Measurements from ENCODE around the gene RXRA. TPM values are rescaled to one million over a fixed set of nuclear protein-coding genes. Genes with fewer than 3 reads are reported as not detected.

RXRA gene
- total RNA-seq, 1 experiment from 2014 or later = 19.1 TPM

DNA sequence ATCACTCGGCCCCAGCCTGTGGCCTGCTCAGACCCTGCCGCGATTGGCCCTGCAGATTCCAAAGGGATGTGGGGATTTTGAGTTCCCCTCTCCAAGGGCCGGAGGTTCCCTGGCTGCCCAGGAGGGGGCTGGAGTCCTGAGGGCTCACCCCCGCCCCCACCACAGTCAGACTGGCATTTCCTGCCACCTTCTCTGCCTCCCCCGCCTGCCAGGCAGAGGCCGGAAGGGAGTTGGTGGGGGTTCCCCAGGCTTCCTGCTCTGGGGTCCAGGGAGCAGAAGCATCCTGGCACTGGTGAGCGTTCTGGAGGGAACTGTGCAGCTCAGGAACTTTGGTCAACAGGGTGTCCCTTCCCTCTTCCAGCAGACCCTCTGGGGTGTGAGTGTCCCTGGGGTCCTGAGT lies 70.6 kb downstream of the RXRA start:
- DNase-seq (ENCODE audit: low read depth) = peak; percentile 70

DNA sequence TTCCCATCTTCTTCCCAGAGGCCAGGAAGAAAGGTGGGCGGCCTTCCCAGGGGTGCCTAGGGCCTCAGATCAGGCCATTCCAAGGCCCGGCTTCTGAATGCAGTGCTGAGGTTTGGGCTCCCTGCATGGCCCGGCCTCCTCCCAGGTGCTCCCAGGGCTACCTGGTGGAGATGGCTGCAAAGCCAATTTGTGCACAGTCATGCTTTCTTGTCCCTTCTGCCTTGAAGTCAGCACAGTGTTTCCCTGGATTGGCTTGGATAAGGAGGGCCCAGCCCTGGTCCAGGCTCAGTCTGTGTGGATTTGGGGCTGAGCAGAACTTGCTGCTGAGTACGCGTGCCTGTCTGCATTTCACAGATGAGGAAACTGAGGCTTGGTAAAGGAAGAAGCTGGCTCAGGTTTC lies 72.5 kb downstream of the RXRA start:
- DNase-seq (ENCODE audit: low read depth) = no peak

DNA sequence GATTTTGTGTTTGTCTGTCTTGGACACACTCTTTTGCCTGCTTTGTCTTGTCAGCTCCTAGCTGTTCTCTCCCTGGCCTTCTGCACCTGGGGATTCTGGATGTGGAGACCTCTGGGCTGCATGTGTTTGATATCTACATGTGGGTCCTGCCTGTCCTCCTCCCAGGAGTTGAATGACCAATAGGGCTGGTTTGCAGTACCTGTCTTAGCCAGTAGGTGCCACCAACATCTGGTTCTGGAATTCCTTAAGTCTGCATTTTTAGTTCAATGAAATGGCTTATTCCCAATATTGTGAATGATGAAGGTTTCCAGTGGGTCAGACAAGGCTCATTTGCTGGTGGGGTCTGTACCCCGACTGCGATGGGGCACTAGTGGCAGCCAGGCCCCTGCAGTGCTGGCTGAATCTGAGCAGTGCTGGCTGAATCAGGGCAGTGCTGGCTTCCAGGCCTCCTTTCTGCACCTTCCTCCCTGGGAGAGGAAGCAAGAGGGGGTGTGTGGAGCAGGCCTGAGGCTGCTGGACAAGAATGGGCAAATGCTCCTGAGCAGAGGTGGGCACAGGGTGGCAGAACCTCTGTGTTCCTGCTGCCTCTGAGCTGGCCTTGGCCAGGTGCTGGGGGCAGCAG lies 73.3 kb downstream of the RXRA start:
- peak; percentile 55 for DNase-seq (ENCODE audit: low read depth)

DNA sequence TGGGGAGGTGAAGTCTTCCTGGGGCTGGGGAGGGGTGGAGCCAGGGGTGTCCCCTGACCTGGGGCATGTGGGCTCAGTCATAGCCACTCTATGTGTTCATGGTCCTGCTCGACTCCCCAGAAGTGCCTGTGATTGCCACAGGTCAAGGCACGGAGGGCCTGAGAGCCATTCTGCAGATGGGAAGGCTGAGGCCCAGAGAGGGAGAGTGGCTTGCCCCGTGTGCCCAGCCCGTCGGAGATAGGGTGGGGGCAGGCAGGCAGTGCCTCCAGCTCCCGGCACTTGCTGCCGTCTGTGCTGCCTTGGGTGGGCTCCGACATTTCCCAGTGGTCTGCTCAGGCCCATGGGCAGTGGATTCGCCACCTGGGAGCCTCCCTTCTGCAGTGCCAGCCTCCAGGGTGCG lies 74.0 kb downstream of the RXRA start:
- no peak for DNase-seq (ENCODE audit: low read depth)

DNA sequence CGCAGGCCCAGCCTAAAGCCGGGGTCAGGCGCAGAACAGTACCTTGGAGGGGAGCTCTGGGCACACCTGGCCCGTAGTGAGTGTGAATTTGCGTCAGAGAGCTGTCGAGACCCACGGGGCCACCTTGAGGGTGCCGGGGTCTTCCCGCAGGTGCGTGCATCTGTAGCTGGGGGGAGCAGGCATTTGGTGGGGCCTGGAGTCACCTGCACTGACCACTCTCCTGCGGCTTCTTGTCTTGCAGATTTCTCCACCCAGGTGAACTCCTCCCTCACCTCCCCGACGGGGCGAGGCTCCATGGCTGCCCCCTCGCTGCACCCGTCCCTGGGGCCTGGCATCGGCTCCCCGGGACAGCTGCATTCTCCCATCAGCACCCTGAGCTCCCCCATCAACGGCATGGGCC lies 75.1 kb downstream of the RXRA start:
- no peak for DNase-seq (ENCODE audit: low read depth)

DNA sequence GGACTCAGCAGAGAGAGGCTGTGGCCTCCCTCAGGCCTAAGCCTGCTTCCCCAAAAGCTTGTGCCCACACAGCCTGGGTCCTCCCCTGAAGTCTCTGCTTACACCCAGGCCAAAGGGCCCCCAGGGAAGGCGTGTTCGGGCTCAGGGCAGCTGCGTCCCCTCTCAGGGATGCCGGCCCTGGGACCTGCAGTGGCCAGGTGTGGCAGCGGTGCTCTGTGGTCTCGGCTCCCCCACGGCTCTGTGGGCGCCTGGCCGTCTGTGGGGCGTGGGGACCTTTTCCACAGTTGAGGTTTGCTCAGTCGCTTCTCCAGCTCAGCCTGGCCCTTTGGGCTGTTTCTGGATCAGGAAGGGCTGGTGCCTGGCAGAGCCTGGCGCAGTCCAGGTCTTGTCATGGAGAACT lies 75.9 kb downstream of the RXRA start:
- no peak for DNase-seq (ENCODE audit: low read depth)

DNA sequence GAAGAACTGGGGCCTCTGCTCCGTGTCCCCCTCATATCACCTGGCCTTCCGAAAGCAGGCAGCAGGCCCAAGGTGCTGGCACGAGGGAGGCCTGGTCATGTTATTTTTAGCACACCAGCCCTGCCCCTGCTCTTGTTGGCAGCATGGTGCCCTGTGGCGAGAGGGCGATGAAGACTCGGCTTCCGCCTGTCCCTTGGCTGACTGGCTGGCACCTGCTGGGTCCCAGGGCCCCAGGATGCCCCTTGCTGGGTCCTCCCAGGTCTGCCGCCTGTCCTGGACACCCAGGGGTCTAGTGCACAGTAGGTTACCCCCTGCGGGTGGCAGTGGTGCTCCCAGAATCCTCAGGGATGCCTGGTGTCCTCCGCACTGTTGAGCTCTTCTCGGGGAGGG lies 77.0 kb downstream of the RXRA start:
- no peak for DNase-seq (ENCODE audit: low read depth)

DNA sequence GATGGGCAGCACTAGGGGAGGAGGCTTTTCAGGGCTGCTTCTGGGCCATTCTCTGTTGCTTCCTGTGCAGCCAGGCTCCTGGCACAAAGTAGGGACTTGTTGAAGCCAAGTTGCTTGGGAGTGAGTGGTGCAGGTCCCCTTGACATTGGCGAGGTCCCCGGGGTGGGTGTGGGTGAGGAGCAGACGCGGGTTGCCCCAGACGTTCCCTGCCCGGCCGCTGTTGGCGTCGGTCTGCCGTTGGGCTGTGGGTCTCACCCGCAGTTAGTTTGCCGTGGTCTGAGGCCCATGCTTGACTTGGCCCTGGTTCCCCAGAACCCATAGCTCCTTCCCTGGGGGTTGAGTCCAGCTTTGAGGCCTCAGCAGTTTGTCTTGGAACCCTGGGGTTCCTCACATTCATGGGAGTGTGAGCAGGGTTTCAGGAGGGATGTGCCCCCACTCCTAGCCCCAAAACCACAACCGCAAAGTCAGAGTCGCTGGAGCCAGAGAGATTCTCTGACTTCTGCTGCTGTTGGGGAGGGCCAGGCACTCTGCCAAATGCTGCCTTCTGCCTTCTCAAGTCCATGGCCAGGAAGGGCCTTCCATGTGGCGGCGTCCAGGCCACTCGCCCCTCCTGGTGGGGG lies 77.5 kb downstream of the RXRA start:
- peak; percentile 90 for DNase-seq (ENCODE audit: low read depth)

DNA sequence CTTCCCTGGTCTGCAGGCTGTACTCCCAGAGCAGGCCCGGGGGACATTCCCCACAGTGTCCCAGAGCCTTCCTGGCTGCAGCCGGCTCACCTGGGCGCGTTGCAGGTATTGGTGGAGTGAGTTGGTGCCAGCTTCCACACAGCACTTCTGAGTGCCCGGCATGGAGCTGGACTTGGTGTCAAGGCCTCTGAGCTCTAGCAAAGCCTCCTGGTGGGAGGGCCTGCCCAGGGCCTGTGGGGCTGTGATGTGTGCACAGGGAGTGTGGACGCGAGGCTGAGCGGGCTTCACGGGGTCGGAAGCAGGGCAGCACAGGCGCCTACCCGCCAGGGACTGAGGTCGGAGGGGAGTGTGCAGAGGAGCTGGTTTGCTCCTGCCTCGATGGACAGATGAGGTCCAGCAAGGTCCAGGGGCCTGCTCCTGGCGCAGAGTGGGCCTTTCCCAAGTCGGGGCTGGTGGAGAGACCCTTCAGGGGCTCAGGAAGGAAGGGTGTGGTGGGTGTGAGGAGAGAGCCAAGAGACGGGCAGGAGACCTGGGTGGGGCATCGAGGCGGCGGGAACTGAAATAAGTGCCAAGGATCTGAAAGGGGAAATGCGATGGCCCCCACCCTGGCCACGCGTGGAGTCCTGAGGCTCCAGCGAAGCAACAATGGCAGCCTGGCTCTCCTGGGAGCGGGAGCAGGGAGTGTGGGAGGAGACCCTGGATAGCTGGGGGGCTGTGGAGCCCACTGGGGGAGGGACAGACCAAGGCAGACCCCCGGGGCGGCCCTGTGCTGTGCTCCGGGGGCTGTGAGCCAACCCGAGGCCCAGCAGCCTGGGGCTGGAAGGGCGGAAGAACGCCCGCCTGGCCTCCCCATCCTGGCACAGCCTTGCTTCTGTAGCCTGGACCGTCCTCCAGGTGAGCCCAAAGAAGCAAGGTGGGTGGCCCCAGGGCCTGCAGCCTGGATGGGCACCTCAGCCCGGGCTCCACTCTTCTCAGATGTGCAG lies 78.4 kb downstream of the RXRA start:
- DNase-seq (ENCODE audit: low read depth) = no peak

DNA sequence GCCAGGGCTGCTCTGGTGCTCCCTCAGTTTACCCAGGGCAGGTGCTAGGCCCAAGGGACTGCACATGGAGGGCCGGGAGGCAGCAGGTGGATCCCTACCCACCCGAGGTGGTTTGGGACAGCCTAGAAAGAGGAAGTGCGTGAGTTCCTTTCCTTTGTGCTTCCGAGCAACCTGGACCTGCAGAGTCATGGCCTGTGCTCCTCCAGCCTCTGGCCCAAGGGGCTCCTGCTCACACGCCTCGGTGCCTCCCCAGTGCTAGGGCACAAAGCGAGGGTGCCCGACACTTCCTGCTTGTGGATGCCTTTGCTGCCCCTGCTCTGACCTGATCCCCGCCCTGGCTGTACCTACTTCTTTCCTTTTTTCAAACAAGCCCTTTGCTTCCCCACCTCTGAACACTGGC lies 79.3 kb downstream of the RXRA start:
- DNase-seq (ENCODE audit: low read depth) = no peak

DNA sequence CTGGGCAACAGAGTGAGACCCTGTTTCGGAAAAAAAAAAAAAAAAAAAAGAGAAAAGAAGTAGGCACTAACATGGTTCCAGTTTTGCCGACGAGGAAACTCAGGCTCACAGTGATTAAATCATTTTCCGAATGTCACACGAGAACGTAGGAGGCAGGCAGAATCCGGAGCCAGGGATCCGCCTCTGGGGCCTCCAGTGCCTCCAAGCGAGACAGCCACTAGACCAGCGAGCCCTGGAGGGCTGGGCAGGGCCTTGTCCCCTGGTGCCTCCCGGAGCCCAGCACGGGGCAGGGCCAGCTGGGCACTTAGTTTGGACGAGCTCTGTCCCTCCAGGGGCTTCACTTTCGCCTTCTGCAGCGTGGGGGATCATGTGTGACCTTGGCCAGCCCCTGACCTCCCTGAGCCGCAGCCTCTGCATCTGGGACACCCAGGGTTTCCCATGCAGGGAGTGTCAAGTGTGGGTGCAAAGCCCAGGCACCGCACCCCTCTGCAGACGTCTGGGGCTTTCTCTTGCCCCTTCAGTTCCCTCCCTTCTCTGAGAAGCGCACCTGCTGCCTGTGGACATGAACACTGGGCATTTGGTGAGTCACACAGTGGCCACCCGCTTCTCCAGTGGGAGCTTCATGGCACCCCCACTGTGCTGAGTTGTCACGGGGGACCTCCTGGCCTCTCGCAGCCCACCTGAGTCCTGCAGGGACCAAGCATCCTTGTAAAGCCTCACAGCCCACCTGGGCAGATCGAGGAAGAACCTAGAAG lies 80.3 kb downstream of the RXRA start:
- DNase-seq (ENCODE audit: low read depth) = no peak

DNA sequence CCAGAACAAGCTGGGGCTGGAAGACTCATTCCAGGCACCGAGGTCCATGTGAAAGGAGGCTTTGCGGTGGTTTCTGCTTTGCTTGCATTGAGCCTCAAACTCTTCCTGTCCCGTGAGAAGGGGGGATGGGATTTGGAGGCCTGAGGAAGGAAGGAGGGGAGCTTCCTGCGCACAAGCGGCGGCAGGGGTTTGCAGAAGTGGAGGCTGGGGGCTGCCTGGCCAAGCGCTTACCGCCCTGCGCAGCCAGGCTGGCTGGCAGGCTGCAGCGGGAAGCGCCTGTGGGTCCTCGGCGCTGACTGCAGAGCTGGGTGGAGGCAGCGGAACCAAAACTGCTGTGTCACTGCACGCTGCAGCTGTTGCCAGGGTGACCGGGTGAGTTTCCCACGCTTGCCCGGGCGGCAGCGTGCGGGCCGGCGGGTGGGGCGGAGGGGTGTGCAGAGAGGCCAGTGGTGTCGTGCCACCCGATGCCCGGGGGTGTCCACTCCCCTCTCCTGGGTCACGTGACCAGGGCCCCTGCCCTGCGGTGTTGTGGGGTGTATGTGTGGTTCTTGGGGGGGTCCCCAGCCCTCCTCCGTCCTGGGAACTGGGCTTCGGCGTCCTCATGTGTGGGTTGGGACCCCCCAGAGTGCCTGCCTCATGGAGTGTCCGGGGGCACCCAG lies 81.0 kb downstream of the RXRA start:
- DNase-seq (ENCODE audit: low read depth) = peak; percentile 94

DNA sequence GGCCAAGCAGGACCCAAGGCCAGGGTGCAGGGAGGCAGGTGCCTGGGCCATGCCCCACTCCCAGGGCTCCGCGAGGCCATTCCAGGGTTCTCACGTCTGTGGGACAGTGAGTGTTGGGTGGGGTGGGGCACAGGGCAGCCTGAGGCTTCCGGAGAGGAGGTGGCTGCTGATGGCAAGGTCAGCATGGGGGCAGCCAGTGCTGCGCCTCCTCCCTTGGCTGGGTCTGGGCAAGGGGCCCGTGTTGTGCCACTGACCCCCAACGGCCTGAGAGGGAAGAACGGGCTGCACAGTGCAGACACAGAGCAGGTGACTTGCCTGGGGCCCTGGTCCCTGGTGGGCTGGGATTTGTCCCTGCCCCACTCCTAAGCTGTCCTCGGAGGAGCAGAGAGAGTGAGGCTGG lies 82.1 kb downstream of the RXRA start:
- no peak for DNase-seq (ENCODE audit: low read depth)

DNA sequence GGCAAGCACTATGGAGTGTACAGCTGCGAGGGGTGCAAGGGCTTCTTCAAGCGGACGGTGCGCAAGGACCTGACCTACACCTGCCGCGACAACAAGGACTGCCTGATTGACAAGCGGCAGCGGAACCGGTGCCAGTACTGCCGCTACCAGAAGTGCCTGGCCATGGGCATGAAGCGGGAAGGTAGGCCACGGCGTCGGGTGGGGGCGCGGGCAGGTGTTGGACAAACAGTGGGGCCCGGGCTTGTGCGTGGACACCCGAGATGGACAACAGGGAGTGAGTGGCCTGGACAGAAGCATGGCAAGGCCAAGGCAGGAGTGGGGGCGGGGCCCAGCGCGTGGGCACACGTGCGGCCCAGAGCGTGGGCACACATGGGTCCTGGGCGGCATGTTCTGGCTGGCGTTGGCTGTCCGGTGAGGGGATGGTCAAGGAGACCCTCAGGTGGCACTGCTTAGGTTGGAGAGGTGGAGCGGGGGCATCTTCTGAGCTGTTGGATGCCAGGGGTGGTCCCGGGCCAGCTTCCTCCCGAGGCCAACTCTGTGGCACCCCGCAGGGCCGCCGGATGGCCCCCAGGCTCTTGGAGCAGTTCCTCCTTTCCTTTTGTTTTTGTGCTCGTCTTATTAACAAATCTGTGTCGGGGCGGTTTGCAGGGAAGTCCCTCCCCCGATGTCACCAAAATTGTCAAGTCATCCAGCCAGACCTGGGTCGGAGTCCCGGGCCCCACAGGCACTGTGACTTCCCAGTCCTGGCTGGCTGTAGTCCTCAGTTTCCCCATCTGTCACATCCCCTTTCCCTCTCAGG lies 82.9 kb downstream of the RXRA start:
- DNase-seq (ENCODE audit: low read depth) = no peak

DNA sequence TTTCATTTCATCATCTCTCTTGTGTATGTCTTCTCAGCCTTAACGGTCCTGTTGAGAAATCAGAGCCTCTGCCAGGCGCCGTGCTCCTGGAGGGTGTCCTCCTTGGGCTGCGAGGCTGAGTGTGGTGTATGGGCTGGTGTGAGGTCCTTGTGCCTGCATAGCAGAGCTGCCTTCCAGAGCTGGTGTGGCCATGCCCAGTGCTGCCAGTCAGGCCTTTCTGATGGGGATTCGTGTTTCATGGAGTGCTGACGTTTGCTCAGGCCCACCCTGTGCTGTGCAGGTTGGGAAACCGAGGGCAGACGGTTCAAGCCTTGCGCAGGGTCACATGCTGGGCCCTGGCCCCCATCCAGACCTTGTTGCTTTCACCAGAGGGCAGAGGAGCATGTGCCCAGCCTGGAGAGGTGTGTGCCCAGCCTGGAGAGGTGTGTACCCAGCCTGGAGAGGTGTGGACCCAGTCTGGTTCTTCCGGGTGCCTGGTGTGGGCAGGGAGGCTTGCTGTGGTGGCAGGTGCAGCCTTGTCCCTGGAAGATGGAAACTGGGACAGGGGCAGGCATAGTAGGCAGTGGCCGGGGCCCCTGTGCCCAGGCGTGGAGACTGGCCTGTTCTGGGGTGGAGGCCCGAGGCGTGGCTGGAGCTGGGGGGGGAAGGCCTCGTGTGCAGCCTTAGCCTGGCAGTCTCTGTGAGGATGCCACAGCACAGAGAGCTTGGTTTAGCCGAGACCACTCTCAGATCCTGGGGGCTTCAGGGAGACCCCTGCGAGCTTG lies 84.0 kb downstream of the RXRA start:
- no peak for DNase-seq (ENCODE audit: low read depth)

DNA sequence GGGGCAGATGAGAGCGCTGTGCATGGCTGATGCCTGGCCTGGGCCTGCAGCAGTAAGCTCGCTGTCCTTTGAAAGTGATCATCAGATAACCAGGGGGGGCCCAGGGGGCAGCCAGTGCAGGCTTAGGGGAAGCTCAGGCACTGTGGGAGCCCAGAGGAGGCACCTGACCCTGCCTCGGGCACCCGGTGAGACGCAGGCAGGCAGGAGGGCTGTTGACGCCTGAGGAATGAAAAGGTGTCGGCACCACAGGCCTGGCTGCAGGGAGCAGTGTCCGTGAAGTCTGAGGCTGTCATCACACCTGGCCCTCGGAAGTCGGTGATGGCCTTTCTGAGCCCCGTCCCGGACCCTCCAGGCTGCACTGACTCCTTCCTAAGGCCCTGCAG lies 84.6 kb downstream of the RXRA start:
- DNase-seq (ENCODE audit: low read depth) = no peak

DNA sequence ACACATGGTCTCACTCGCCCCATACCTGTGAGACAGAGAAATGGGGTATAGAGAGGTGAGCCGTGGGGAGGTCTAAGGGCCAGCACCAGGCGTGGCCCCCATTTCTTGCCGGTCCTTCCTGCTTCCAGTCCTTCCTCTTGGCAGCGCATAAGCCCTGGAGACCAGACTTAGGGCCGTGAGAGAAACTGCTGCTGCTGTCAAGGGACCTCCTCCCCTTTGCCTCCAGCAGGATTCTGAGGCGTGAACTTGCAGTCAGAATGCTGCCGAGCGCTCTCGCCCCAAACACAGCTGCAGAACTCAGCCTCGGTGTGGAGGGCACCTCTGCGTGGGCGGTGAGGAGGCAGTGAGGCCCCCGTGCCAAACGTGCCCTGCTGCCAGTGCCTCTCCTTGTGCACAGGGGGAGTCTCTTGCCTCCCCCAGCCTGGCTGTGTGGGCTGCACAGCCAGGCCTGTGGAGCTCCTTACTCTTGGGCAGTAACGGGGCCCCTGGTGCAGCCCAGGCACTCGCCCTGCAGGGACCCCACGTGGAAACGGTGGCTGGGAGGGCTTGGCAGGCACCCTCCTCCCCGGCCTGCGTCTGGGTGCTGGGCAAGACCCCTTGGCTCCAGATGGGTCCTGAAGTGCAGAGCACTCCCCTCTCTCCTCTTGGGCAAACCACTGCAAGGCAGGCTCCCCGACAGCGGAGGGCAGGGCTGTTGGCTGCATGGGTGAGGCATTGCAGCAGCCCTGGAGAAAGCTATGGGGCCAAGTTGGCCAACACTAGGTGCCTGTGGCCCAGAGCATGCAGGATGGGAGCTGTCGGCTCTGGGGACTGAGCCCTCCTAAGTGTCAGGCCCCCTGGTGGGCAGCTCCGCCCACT lies 85.4 kb downstream of the RXRA start:
- no peak for DNase-seq (ENCODE audit: low read depth)

DNA sequence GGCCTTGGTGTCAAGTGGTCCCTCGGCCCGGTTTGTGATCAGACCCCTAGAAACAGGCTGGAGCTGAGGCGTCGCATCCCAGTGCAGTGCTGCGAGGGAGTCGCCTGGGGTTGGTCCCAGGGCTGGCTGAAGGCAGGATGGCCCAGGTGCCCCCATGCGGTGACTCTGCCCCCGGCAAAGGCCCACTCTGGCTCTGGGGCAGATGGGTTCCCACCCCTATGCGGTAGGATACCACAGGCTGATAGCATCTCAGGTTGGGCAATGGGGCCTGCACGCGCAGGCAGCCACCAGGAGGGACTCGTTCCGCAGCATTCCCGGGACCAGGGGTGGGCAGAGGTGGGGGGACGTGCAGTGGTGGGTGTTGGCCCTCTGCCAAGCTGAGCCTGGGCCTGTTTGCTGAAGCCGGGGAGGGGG lies 86.0 kb downstream of the RXRA start:
- no peak for DNase-seq (ENCODE audit: low read depth)

All from HT1080 (cell line).